Amniotic epithelial cell (primary cell): ENCODE measurements around the gene ADAT1.

Experiments
- DNase-seq: peaks from one replicate; pipeline ENCODE4 v3.0.0-alpha.2; 2010; ENCODE audit warnings: low read depth

ADAT1 gene

DNA sequence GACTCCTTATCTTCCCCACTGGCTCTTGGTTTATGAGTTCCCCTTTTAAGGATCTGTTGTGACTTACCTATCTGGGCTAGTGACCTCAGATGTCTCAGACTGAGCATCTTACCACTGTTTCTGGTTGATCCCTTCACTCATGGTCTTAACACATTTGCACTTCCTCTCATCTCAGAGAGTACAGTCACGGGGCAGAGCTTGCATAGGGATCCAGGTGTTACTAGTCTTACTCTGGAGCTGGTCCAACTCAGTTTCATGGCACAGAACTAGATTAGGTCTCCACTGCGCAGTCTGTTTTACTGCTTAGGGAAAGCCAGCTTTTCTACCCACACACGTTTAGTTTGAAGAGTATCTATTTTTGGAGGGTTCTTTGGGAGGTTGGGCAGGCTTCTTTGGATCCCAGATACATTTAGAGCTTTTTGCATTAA is 46.7 kb downstream of the ADAT1 start:
- no peak for DNase-seq

GRCh38 chr16:75575958-75576357 is 47.1 kb downstream of the ADAT1 start:
- no peak for DNase-seq

GRCh38 chr16:75573955-75574354 is 49.1 kb downstream of the ADAT1 start:
- DNase-seq = no peak

DNA sequence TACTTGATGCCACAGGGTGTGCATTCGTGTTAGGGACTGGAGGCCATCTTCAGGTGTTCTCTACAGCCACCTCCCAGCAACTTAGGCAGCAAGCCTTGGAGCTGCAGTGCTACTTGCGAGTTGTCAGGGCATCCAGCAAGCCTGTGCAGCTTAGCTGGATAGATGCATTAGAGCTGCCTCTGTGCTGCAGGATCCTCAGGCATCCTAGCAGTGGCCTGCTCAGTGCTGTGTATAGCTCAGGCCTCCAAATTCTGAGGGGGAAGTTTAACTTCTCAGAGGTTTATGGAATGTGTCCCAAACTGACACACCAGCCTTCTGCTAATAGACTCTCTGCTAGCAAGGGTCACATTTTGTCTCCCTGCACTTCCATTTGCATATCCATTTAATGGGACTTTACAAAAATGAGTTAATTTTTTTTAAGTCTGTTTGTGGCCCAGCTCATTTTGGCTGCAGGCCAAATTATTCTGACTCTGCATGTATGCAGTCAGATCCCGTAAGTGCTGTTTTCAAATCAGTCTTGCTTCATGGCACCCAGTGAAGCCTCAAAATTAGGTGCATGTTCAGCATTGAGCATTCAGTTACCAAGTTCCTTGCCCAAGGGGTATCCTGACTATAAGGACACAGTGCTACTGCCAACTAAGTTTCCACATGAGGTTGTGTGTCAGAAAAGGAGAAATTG is 50.1 kb downstream of the ADAT1 start:
- no peak for DNase-seq

GRCh38 chr16:75570396-75571065 is 52.5 kb downstream of the ADAT1 start:
- DNase-seq = no peak

DNA sequence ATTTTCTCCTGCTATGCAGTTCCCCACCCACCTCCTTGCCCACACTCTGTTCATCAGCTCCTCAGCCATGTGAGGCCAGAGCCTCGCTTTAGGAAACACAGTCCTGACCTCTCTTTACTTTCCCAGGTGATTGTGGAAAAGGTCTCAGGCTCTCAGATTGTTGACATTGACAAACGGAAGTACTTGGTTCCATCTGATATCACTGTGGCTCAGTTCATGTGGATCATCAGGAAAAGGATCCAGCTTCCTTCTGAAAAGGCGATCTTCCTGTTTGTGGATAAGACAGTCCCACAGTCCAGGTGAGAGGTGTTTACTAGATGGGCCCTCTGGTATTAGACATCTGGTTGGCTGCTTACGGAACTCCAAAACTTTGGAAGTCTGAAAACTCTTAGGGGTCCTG is 55.2 kb downstream of the ADAT1 start:
- no peak for DNase-seq

GRCh38 chr16:75566758-75567255 is 56.3 kb downstream of the ADAT1 start:
- no peak for DNase-seq

DNA sequence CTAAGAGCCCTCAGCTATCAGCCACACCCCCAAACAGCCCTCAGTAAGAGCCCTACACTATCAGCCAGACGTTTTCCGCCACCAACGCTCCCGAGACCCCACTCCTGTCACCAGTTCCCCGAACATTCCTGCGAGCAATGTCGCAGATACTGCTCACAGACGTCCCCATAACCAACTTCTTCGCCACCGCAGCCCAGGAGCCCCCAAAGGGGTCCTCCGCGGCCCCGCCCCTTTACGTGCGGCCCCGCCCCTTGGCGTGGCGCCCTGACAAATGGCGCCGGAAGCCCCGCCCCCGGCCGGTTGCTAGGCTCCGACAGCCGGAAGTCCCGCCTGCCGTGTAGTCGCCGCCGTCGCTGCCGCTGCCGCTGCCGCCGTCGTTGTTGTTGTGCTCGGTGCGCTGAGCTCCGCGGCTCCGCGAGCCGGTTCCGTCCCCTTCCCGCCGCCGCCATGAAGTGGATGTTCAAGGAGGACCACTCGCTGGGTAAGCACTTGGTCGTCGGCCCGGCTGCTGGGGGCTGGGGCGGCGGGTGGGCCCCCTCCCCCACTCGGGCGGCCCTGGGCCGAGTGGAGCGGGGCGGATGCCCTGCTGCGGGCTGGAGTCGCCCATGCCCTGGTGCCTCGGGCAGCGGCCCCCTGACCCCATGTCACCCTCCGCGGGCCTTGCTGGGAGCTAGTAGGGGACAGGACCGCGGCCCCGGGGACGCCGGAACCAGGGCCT is 56.9 kb downstream of the ADAT1 start, which contains the start of gene GABARAPL2:
Gene GABARAPL2 (plus strand): TSS at position 340 of the 718 bp plus-strand sequence. CDS start 108 bp downstream, at position 448.
- peak; percentile 44 for DNase-seq

GRCh38 chr16:75565640-75566039 is 57.4 kb downstream of the ADAT1 start:
- DNase-seq = no peak

- DNase-seq = peak; percentile 20
Measured at GRCh38 chr16:75559564-75560372, 63.3 kb downstream of the ADAT1 start.

- no peak for DNase-seq
Measured at GRCh38 chr16:75558846-75559401, 64.2 kb downstream of the ADAT1 start.

DNA sequence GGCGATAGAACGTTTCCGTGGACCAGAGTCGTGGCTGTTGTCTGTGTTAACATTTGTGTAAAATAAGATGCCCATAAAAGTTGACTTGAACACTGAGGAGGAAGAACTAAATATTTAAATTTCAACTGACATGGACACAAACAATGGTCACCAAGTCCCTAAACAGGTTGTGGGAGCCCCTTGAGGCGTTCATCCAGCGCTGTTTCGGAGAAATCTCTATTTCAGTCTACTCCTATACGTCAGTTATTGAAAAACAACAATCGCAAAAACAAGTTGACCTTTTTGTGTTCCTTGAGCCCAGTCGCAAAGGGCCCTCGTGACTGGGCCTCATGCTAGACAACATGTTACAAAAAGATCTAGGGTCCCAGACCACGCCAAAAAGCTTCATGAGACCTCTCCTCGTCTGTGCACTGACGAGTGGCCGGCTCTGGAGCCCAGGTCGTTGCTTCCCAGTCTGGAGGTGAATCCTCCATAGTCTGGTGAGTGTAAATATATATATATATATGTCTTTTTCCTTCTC is 66.6 kb downstream of the ADAT1 start:
- no peak for DNase-seq

- DNase-seq = peak; percentile 87
Measured at GRCh38 chr16:75555707-75556430, 67.2 kb downstream of the ADAT1 start, which contains the start of gene TMEM231. Gene TMEM231, minus strand, starts transcription at chr16:75556252. Its CDS starts 43 bp downstream, at chr16:75556209.

DNA sequence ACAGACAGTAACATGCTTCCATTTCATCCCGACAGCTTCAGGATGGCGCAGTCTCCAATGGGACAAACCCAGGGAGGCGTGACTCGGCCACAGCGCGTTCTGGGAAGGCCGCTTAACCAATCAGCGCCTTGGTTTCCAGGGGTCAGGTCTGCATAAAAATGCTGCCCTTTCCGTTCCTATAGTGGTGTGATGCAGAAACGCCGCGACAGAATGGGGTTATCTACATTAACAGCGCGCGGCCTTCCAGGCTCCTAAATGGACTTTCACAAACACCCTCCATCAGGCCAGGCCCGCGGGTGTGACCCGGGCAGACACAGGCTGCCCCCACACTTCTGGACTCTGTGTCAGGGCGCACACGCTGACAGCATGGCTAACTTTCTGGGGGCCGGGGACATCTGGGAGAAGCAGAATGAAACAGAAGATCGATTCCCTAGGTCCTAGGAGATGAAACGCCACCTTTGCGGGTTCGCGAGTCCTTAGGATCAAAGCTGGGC is 67.8 kb downstream of the ADAT1 start:
- peak; percentile 88 for DNase-seq

- DNase-seq = no peak
Measured at GRCh38 chr16:75552951-75553350, 70.1 kb downstream of the ADAT1 start.

DNA sequence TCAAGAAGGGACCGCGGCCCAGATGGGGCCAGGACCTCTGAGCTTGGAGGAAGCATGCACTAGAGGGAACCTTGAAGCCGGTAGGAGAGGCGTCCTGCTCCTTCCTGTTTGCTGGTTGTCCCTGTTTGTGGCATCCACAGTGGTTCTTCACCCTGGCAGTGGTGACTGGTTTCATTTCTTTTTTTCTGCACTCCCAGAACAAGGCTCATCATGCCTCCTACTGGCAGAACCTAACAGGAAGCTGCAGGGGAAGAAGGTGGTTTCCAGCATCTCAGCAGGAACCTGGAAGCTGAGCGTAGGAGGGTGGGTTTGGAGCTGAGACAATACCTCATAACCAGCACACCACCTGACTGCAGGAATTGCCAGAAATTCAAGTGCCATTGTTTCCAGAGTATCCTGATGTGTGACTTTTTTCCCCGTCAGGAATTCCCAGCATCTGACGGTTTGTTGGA is 72.8 kb downstream of the ADAT1 start:
- peak; percentile 46 for DNase-seq
